ENCODE data around the gene SLC35C1. TPM values are rescaled to one million over a fixed set of nuclear protein-coding genes. Genes with fewer than 3 reads are reported as not detected.

Gene SLC35C1
- total and polyA plus RNA-seq, 2 of the 13 experiments (the other 11 are each of a cell fraction or from before 2014, with no cell fraction given): 2.9 to 7.0 TPM

DNA sequence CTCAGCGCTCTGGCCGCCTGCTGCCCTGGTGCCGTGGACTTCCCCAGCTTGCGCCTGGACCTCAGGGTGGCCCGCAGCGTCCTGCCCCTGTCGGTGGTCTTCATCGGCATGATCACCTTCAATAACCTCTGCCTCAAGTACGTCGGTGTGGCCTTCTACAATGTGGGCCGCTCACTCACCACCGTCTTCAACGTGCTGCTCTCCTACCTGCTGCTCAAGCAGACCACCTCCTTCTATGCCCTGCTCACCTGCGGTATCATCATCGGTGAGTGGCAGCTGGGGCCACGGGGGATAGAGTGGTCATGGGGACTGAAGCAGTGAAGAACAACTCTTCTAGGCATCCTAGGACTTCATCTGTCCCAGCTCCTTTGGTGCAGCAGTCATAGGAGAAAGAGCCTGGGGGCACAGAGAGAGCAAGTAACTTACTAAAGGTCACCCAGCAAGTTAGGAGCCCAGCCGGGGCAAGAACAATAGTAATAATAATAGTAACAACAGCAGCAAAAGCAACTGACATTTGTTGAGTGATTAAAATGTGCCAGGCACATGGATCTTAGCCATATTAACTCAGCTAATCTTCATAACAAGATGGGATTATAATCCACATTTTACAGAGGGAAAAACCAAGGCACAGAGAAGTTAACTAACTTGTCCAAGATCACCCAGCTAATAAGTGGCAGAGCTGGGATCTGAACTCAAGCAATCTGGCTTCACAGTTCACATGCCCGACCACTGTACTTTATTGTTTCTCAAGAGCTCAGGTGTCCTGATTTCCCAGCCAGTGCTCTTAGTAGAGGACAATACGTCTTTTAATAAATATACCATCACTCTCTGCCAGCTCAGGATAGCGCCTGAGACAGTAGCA is 1.4 kb downstream of the SLC35C1 start (continued):
- TF ChIP-seq EHMT2 (IDR thresholded peaks at IDR 0.05; ENCODE audit: borderline replicate concordance, low read depth, low read length) (no peak), KLF15 (CRISPR knock-in tag; IDR thresholded peaks at IDR 0.05; ENCODE audit: borderline replicate concordance) (no peak), DMTF1 (CRISPR knock-in tag; IDR thresholded peaks at IDR 0.05) (no peak), MAX (IDR thresholded peaks at IDR 0.05) (peak; percentile 66; the same call in 1 of the 2 replicates), DBP (CRISPR knock-in tag; IDR thresholded peaks at IDR 0.05; ENCODE audit: not compliant biosample characterization) (no peak), ZNF337 (CRISPR knock-in tag; IDR thresholded peaks at IDR 0.05; ENCODE audit: borderline replicate concordance, low read depth) (no peak), HMGXB4 (CRISPR knock-in tag; IDR thresholded peaks at IDR 0.05; ENCODE audit: borderline replicate concordance in 1 of 2, low read depth in 1 of 2) (peak in 1 of 2 experiments; percentile 46; a peak in 1 of 4 replicates), RXRB (CRISPR knock-in tag; IDR thresholded peaks at IDR 0.05; ENCODE audit: borderline replicate concordance) (no peak), ZNF383 (CRISPR knock-in tag; IDR thresholded peaks at IDR 0.05; ENCODE audit: borderline replicate concordance) (no peak), ZNF768 (CRISPR knock-in tag; IDR thresholded peaks at IDR 0.05) (peak; percentile 84), TCF7L2 (IDR thresholded peaks at IDR 0.05; ENCODE audit: low read depth, low read length) (no peak), SP5 (CRISPR knock-in tag; IDR thresholded peaks at IDR 0.05; ENCODE audit: borderline replicate concordance, low read depth) (no peak), POGZ (CRISPR knock-in tag; IDR thresholded peaks at IDR 0.05) (no peak; the same call in 1 of the 2 replicates), RARA (CRISPR knock-in tag; IDR thresholded peaks at IDR 0.05) (no peak), ZNF496 (CRISPR knock-in tag; IDR thresholded peaks at IDR 0.05; ENCODE audit: insufficient replicate concordance) (no peak)
- TF ChIP-seq, protein P1, sequence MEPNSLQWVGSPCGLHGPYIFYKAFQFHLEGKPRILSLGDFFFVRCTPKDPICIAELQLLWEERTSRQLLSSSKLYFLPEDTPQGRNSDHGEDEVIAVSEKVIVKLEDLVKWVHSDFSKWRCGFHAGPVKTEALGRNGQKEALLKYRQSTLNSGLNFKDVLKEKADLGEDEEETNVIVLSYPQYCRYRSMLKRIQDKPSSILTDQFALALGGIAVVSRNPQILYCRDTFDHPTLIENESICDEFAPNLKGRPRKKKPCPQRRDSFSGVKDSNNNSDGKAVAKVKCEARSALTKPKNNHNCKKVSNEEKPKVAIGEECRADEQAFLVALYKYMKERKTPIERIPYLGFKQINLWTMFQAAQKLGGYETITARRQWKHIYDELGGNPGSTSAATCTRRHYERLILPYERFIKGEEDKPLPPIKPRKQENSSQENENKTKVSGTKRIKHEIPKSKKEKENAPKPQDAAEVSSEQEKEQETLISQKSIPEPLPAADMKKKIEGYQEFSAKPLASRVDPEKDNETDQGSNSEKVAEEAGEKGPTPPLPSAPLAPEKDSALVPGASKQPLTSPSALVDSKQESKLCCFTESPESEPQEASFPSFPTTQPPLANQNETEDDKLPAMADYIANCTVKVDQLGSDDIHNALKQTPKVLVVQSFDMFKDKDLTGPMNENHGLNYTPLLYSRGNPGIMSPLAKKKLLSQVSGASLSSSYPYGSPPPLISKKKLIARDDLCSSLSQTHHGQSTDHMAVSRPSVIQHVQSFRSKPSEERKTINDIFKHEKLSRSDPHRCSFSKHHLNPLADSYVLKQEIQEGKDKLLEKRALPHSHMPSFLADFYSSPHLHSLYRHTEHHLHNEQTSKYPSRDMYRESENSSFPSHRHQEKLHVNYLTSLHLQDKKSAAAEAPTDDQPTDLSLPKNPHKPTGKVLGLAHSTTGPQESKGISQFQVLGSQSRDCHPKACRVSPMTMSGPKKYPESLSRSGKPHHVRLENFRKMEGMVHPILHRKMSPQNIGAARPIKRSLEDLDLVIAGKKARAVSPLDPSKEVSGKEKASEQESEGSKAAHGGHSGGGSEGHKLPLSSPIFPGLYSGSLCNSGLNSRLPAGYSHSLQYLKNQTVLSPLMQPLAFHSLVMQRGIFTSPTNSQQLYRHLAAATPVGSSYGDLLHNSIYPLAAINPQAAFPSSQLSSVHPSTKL (CRISPR knock-in tag; IDR thresholded peaks at IDR 0.05): no peak
- TF ChIP-seq, protein P2, sequence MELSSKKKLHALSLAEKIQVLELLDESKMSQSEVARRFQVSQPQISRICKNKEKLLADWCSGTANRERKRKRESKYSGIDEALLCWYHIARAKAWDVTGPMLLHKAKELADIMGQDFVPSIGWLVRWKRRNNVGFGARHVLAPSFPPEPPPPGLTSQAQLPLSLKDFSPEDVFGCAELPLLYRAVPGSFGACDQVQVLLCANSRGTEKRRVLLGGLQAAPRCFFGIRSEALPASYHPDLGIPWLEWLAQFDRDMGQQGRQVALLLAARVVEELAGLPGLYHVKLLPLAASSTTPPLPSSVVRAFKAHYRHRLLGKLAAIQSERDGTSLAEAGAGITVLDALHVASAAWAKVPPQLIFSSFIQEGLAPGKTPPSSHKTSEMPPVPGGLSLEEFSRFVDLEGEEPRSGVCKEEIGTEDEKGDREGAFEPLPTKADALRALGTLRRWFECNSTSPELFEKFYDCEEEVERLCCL (CRISPR knock-in tag; IDR thresholded peaks at IDR 0.05; ENCODE audit: borderline replicate concordance): no peak

Measured in HepG2 (cell line).